GM10248 (cell line): ENCODE data around the gene SLAIN1.

Experiments used
- CTCF ChIA-PET: fragments of 300-600 bp; sonication (Branson Sonifier 250); formaldehyde crosslinking; extraction: SDS; loops from one replicate; lab custom pipeline; 2021; ENCODE audit warnings: antibody characterized with exemption; lab: Yijun Ruan, JAX
- POLR2A ChIA-PET: fragments of 350-650 bp; sonication (Branson Sonifier 250); formaldehyde crosslinking; extraction: SDS; loops from one replicate; lab custom pipeline; 2020; ENCODE audit warnings: antibody characterized with exemption; lab: Yijun Ruan, JAX
- DNase-seq: peaks from one replicate; pipeline ENCODE4 v3.0.0; 2012; ENCODE audit errors: extremely low spot score
- TF ChIP-seq, protein P1 (sequence below): IDR thresholded peaks from 2 replicates; pipeline ENCODE4 v1.5.1; 2012; ENCODE audit warnings: mild to moderate bottlenecking, low read depth; ENCODE audit errors: extremely low read depth, missing control alignments, control extremely low read depth

The SLAIN1 gene

DNA sequence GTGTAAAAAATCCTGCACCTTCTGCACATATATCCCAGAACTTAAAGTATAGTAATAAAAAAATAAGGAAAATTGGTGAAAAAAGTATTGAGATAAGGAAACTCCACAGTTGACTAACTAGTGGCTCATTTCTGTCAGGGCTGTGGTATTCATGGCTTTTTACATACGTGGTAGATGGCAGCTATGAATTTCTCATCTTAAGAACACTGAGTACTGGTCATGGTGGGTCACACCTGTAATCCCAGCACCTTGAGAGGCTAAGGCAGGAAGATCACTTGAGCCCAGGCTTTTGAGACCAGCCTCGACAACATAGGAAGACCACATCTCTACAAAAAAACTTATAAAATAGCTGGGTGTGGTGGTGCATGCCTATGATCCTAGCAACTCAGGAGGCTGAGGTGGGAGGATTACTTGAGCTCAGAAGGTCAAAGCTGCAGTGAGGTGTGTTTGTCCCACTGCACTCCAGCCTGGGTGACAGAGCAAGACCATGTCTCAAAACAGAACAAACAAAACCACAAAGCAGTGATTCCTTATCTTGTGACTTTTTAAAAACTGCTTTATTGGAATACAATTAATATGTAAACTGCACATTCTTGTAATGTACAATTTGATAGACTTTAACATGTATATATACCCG is 16.8 kb downstream of the SLAIN1 start:
- CTCF ChIA-PET: interaction anchor here (0.9 to 2.3 kb wide), 4 partner anchors 12 to 17 kb away, joined by 4 to 10 read pairs (median 6); partner anchors contain the start of gene SLAIN1
- TF ChIP-seq, protein P1, sequence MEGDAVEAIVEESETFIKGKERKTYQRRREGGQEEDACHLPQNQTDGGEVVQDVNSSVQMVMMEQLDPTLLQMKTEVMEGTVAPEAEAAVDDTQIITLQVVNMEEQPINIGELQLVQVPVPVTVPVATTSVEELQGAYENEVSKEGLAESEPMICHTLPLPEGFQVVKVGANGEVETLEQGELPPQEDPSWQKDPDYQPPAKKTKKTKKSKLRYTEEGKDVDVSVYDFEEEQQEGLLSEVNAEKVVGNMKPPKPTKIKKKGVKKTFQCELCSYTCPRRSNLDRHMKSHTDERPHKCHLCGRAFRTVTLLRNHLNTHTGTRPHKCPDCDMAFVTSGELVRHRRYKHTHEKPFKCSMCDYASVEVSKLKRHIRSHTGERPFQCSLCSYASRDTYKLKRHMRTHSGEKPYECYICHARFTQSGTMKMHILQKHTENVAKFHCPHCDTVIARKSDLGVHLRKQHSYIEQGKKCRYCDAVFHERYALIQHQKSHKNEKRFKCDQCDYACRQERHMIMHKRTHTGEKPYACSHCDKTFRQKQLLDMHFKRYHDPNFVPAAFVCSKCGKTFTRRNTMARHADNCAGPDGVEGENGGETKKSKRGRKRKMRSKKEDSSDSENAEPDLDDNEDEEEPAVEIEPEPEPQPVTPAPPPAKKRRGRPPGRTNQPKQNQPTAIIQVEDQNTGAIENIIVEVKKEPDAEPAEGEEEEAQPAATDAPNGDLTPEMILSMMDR: no peak
- POLR2A ChIA-PET: no interaction called here
- no peak for DNase-seq

DNA sequence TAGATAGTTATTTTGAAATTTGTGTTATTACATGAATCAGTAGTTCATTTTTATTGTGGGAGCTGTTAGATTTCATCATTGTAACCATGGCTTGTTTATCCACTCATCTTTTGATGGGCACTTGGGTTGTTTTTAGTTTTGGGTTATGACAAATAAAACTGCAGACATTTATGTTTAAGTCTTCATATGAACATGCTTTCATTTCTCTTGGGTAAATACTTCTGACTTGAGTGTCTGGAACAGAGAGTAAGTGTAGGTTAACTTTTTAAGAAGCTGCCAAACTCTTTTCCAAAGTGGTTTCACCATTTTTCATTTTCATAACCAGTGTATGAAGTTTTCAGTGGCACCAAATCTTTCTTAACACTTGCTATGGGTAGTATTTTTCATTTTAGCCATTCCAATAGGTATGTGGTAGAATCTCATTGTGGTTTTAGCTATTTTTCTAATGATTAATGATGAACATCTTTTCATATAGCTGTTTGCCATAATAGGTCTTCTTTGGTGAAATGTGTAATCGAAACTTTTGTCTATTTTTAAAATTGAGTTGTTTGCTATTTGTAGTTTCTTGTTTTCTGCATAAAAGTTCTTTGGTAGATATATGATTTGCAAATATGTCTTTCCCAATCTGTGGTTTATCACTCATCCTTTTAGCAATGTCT is 17.9 kb downstream of the SLAIN1 start:
- no peak for DNase-seq
- CTCF ChIA-PET: interaction anchor here (0.8 to 2.3 kb wide), 4 partner anchors 11 to 38 kb away, joined by 3 to 10 read pairs (median 6); no protein-coding TSS in a partner anchor
- POLR2A ChIA-PET: interaction anchor here (0.6 kb wide), 1 partner anchor 1686 kb away, joined by 3 read pairs; no protein-coding TSS in a partner anchor
- TF ChIP-seq, protein P1: no peak

DNA sequence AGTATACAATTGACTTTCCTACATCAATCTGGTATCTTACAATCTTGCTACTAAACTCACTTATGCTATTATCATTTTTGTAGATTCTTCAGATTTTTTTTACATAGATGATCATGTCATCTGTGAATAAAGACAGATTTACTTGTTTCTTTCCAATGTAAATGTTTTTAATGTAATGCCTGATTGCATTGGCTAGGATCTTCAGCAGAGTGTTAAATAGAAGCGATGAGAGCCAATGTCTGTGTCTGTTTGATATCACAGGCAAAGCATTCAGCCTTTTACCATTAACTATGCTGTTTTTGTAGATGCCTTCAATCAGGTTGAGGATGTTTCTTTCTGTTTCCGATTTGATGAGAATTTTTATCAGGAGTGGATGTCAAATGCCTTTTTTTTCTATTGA is 19.2 kb downstream of the SLAIN1 start:
- TF ChIP-seq, protein P1: no peak
- ChIA-PET CTCF (no interaction called here), POLR2A (no interaction called here)
- DNase-seq: no peak

DNA sequence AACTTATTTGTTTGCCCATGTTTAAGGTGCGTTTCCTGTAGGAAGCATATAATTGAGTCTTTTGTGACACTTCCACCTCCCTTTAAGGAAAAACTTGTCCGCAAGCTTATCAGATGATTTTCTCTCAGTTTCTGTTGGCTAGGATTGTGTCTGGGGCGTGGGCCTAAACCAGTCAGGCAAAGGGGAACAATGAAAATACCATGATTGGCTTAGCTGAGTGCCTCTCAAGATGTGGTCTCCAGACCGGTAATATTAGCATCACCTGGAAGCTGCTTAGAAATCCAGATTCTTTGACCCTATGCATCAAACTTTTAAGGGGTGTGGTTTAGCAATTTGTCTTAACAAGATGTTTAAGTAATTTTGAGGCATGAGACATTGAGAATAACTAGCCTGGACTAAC is 20.0 kb downstream of the SLAIN1 start:
- no peak for DNase-seq
- POLR2A ChIA-PET: no interaction called here
- CTCF ChIA-PET: interaction anchor here (1.2 to 1.6 kb wide), 2 partner anchors 13 to 25 kb away, joined by 4 to 5 read pairs; no protein-coding TSS in a partner anchor
- TF ChIP-seq, protein P1: no peak

DNA sequence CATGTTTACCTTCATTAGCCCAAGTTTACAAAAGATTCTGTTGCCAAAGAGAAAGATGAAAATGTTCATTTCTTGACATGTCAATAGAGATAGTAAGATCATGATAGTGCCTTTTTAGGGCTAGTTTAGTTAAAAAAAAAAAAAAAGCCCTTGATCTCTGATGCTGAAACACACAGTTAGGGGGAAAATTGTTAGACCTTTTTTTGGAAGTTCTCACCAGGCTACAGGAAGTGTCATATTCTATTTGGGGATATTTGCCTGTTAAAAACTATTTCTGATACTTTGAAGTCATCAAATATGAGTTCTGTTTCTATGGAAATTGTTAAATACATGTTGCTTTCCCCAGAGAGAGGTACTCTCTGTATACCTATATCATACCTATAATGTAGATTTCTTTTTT is 21.6 kb downstream of the SLAIN1 start:
- ChIA-PET POLR2A (interaction anchor here (0.7 kb wide), 1 partner anchor 9 kb away, joined by 3 read pairs; no protein-coding TSS in a partner anchor), CTCF (interaction anchor here (1.1 to 1.6 kb wide), 4 partner anchors 11 to 32 kb away, joined by 4 to 5 read pairs (median 4); partner anchors contain the start of gene SLAIN1)
- TF ChIP-seq, protein P1: no peak
- no peak for DNase-seq

GRCh38 chr13:77720988-77721387 is 23.5 kb downstream of the SLAIN1 start:
- CTCF ChIA-PET: interaction anchor here (1.1 to 1.7 kb wide), 3 partner anchors 8 to 30 kb away, joined by 4 to 5 read pairs (median 4); no protein-coding TSS in a partner anchor
- TF ChIP-seq, protein P1: no peak
- no peak for DNase-seq
- POLR2A ChIA-PET: no interaction called here
